HG02970 (cell line): Measurements from ENCODE around the gene KTI12.

Experiments used
- ATAC-seq: cut with Tn5 transposase; IDR thresholded peaks from one replicate; pipeline ENCODE4 v1.9.1; 2021; ENCODE audit warnings: mild to moderate bottlenecking, moderate library complexity, moderate number of reproducible peaks; ENCODE audit not compliant: unreplicated experiment, low FRiP score

KTI12 gene

DNA sequence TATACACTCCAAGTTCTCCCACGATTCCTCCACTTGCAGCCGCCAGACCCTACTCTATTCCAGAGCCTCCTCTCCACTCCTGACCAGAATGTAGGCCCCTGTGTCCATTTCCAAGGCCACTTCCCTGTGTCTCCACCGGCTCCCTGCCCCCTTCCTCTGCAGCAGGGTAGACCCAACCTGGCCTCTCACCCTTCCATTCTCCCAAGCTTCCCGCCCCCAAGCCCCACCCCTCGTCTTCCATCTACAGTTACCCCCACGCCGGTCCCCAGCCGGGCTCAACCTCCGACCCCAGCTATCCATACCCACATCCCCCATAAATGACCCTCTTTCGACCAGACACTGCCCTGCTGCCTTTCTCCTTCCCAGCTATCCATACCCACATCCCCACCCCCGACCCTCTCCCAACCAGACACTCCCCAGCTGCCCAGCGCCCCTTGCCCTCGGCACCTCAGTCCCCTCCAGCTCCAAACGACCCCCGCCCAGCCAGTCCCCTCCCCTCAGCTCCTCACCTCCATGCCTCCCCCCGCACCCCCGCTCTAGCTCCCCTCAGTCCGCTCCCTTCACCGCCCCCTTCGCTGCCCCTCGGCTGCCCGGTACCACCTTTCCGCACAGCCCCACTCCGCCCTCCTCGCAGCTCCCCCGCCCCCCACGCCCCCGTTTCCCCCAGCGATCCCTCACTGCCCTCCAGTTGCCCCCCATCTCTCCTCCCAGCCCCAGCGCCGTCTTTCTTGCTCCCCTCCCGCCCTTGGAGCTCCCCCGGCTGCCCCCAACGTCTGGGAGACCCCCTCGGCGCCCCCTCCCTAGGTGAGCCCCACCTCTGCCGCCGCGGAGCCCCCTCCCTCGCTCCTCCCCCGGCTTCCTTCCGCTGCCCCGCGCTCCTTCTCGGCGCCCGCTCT, 43.8 kb downstream of the KTI12 start:
- no peak for ATAC-seq

DNA sequence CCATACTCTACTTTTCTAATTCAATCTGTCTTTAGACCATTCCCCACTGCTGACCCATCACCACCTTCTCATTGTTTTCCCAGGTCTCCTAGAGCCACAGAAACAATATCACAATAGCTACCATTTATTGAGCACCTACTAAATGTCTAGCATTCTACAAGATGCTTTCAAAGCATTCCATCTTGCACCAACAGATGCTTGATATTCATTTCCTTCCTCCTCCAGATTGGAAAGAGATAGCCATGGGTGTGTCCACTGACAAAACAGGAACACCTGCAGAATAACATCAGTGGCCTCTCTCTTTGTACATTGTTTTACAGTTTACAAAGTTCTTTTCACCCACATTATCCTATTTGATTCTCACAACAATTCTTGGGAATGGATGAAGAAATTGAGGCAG, 45.4 kb downstream of the KTI12 start:
- ATAC-seq: no peak

DNA sequence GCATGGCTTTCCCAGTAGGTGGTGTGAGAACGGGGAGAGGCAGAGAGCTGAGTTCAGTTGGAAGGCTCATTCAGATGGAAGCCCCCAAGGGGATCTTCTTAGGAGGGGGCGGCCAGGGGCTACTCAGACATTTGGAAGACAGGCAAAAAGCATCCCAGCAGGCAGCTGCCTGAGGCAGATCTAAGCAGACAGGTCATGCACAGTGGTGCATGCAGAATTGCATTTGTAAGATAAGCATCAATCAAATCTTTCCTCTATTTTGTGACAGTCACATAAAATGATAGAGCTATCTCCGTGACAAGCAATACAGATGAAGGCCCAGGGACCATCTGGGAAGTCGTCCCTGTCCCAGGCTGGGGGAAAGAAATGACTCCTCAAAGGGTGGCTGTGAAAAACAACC, 46.9 kb downstream of the KTI12 start:
- no peak for ATAC-seq

DNA sequence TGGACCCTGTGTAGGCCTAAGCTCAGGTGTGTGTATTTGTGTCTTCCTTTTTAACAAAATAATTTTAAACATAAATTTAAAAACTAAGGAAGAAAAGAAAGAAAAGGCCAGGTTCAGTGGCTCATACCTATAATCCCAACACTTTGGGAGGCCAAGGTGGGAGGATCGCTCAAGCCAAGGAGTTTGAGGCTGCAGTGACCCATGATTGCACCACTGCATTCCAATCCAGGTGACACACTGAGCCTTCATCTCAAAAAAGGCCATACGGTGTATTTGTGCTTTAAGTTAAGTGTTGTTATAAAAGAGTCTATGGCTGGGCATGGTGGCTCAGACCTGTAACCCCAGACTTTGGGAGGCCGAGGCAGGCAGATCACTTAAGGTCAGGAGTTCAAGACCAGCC, 51.4 kb downstream of the KTI12 start:
- ATAC-seq: no peak
